GM23338 (cell line): ENCODE results near the gene TMEM179. TPM values are rescaled to one million over a fixed set of nuclear protein-coding genes. Genes with fewer than 3 reads are reported as not detected.

Source experiments
- ATAC-seq: fragments of 200-7000 bp; cut with Tn5 transposase; 3 replicates; pipeline ENCODE4 v1.9.1; 2020
- DNase-seq: peaks from one replicate; pipeline ENCODE4 v3.0.0-alpha.2; 2015; ENCODE audit warnings: low spot score
- H2AFZ ChIP-seq: fragments of 200-600 bp; sonication (generic); 2 replicates; pipeline ENCODE4 v1.8.0; 2016; ENCODE audit warnings: antibody characterized with exemption, mild to moderate bottlenecking, moderate library complexity
- H3F3A ChIP-seq: fragments of 200-600 bp; sonication (generic); replicated peaks from 2 replicates; pipeline ENCODE4 v1.8.0; 2017; ENCODE audit warnings: antibody characterized with exemption, mixed run types, low read depth
- H3K27ac ChIP-seq: fragments of 200-600 bp; sonication (generic); 2 replicates; pipeline ENCODE4 v1.6.1; 2016; ENCODE audit warnings: low read depth
- H3K27me3 ChIP-seq: fragments of 200-600 bp; sonication (generic); 2 replicates; pipeline ENCODE4 v1.8.0; 2016; ENCODE audit warnings: mild to moderate bottlenecking, mixed run types, moderate library complexity; ENCODE audit not compliant: insufficient read depth
- H3K36me3 ChIP-seq: fragments of 200-600 bp; sonication (generic); 2 replicates; pipeline ENCODE4 v1.8.0; 2016; ENCODE audit warnings: mild to moderate bottlenecking; ENCODE audit not compliant: insufficient read depth
- H3K4me1 ChIP-seq: fragments of 200-600 bp; sonication (generic); 2 replicates; pipeline ENCODE4 v1.8.0; 2016; ENCODE audit warnings: mild to moderate bottlenecking, moderate library complexity; ENCODE audit not compliant: insufficient read depth
- H3K4me2 ChIP-seq: fragments of 200-600 bp; sonication (generic); 2 replicates; pipeline ENCODE4 v1.7.1; 2017; ENCODE audit warnings: mixed run types
- H3K4me3 ChIP-seq: fragments of 200-600 bp; sonication (generic); 2 replicates; pipeline ENCODE4 v1.6.1; 2016; ENCODE audit warnings: mixed run types
- H3K79me2 ChIP-seq: fragments of 200-600 bp; sonication (generic); replicated peaks from 2 replicates; pipeline ENCODE4 v1.8.0; 2017; ENCODE audit warnings: mild to moderate bottlenecking; ENCODE audit not compliant: insufficient read depth
- H3K9me2 ChIP-seq: fragments of 200-600 bp; sonication (generic); 2 replicates; pipeline ENCODE4 v1.8.0; 2017; ENCODE audit not compliant: insufficient read depth
- H4K20me1 ChIP-seq: fragments of 200-600 bp; sonication (generic); replicated peaks from 2 replicates; pipeline ENCODE4 v1.8.0; 2017; ENCODE audit warnings: mild to moderate bottlenecking; ENCODE audit not compliant: insufficient read depth
- H3K27ac Mint-ChIP-seq: 2 replicates; pipeline ENCODE4 v1.8.0; 2020; ENCODE audit warnings: inconsistent platforms, mild to moderate bottlenecking, moderate library complexity, mixed read lengths
- H3K27me3 Mint-ChIP-seq: 3 replicates; pipeline ENCODE4 v1.8.0; 2022; ENCODE audit warnings: low read depth, mild to moderate bottlenecking, moderate library complexity, mixed read lengths, inconsistent platforms; ENCODE audit not compliant: insufficient read depth, poor library complexity
- H3K36me3 Mint-ChIP-seq: 3 replicates; pipeline ENCODE4 v1.8.0; 2021; ENCODE audit warnings: low read depth, mild to moderate bottlenecking, inconsistent platforms, moderate library complexity, mixed read lengths
- H3K4me1 Mint-ChIP-seq: 3 replicates; pipeline ENCODE4 v1.8.0; 2020; ENCODE audit warnings: mild to moderate bottlenecking, inconsistent platforms, mixed read lengths
- H3K4me3 Mint-ChIP-seq: 3 replicates; pipeline ENCODE4 v1.8.0; 2021; ENCODE audit warnings: moderate library complexity, mild to moderate bottlenecking, inconsistent platforms, mixed read lengths
- H3K9me3 Mint-ChIP-seq: 3 replicates; pipeline ENCODE4 v1.8.0; 2020; ENCODE audit warnings: moderate library complexity, mild to moderate bottlenecking, inconsistent platforms, mixed read lengths
- CREB1 ChIP-seq: fragments of 250-450 bp; sonication (Bioruptor Pico); IDR thresholded peaks from 2 replicates; pipeline ENCODE4 v1.5.0; 2020; ENCODE audit warnings: low read depth, mild to moderate bottlenecking, moderate library complexity
- EZH2 ChIP-seq: fragments of 200-600 bp; sonication (generic); IDR thresholded peaks from one replicate; pipeline ENCODE4 v1.8.0; 2017; ENCODE audit warnings: antibody characterized with exemption, mild to moderate bottlenecking, low read depth; ENCODE audit not compliant: unreplicated experiment
- EZH2phosphoT487 ChIP-seq: fragments of 200-600 bp; sonication (generic); IDR thresholded peaks from one replicate; pipeline ENCODE4 v1.8.1; 2018; ENCODE audit warnings: antibody characterized with exemption; ENCODE audit not compliant: unreplicated experiment
- ZNF331 ChIP-seq: fragments of 250-450 bp; sonication (Bioruptor Pico); IDR thresholded peaks from 2 replicates; pipeline ENCODE4 v1.5.0; 2020; ENCODE audit warnings: low read depth, mild to moderate bottlenecking, moderate library complexity
- polyA plus RNA-seq: library from polyadenylated mRNA; unstranded; fragments of >200 nt; fragmentation: Nextera tagmentation; extraction: Ambion mirVana; gene quantifications from 2 replicates; pipeline ENCODE4 v1.2.1, GENCODE V29; 2016
- total RNA-seq: library from RNA; depleted of rRNA; stranded (reverse); fragments of >200 nt; shearing (Covaris generic); gene quantifications from 2 replicates; pipeline ENCODE4 v1.2.3, GENCODE V29; 2014
- TF ChIP-seq, protein P1 (sequence below): fragments of 250-450 bp; sonication (Bioruptor Pico); IDR thresholded peaks from 2 replicates; pipeline ENCODE4 v1.5.0; 2020; ENCODE audit warnings: mild to moderate bottlenecking, moderate library complexity
- TF ChIP-seq, protein P2 (sequence below), 2 experiments: fragments of 200-600 bp in 1 of 2; sonication (generic) in 1 of 2; conservative IDR thresholded peaks; 2 replicates each; pipeline versions ENCODE4 v1.5.1 to v1.6.1; 2016 to 2017; ENCODE audit warnings: antibody characterized with exemption in 2 of 2, low read depth in 2 of 2, mild to moderate bottlenecking in 2 of 2, moderate library complexity in 1 of 2

TMEM179 gene
- total and polyA plus RNA-seq, 2 experiments from 2014 or later = 1.0 to 4.8 TPM

DNA sequence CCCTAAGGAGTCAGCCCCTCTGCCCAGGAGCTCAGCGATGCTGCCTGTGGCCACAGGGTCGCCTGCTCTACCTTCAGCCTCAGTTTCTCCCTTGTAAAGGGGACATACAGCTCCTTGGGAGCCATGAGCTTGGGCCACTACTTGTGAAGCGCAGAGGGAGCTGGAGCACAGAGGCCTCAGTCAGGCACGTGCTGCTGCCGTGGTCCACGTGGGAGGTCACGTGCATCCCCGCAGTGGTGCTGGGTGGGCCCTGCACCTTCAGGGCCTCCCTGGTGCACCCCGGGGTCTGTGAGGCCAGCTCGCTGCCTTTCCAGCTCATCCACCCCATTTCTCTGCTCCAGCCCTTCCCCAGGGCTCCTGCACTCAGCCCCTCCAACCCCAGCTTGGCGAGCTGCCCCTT, 36.0 kb downstream of the TMEM179 start (continued):
- TF ChIP-seq, protein P1, sequence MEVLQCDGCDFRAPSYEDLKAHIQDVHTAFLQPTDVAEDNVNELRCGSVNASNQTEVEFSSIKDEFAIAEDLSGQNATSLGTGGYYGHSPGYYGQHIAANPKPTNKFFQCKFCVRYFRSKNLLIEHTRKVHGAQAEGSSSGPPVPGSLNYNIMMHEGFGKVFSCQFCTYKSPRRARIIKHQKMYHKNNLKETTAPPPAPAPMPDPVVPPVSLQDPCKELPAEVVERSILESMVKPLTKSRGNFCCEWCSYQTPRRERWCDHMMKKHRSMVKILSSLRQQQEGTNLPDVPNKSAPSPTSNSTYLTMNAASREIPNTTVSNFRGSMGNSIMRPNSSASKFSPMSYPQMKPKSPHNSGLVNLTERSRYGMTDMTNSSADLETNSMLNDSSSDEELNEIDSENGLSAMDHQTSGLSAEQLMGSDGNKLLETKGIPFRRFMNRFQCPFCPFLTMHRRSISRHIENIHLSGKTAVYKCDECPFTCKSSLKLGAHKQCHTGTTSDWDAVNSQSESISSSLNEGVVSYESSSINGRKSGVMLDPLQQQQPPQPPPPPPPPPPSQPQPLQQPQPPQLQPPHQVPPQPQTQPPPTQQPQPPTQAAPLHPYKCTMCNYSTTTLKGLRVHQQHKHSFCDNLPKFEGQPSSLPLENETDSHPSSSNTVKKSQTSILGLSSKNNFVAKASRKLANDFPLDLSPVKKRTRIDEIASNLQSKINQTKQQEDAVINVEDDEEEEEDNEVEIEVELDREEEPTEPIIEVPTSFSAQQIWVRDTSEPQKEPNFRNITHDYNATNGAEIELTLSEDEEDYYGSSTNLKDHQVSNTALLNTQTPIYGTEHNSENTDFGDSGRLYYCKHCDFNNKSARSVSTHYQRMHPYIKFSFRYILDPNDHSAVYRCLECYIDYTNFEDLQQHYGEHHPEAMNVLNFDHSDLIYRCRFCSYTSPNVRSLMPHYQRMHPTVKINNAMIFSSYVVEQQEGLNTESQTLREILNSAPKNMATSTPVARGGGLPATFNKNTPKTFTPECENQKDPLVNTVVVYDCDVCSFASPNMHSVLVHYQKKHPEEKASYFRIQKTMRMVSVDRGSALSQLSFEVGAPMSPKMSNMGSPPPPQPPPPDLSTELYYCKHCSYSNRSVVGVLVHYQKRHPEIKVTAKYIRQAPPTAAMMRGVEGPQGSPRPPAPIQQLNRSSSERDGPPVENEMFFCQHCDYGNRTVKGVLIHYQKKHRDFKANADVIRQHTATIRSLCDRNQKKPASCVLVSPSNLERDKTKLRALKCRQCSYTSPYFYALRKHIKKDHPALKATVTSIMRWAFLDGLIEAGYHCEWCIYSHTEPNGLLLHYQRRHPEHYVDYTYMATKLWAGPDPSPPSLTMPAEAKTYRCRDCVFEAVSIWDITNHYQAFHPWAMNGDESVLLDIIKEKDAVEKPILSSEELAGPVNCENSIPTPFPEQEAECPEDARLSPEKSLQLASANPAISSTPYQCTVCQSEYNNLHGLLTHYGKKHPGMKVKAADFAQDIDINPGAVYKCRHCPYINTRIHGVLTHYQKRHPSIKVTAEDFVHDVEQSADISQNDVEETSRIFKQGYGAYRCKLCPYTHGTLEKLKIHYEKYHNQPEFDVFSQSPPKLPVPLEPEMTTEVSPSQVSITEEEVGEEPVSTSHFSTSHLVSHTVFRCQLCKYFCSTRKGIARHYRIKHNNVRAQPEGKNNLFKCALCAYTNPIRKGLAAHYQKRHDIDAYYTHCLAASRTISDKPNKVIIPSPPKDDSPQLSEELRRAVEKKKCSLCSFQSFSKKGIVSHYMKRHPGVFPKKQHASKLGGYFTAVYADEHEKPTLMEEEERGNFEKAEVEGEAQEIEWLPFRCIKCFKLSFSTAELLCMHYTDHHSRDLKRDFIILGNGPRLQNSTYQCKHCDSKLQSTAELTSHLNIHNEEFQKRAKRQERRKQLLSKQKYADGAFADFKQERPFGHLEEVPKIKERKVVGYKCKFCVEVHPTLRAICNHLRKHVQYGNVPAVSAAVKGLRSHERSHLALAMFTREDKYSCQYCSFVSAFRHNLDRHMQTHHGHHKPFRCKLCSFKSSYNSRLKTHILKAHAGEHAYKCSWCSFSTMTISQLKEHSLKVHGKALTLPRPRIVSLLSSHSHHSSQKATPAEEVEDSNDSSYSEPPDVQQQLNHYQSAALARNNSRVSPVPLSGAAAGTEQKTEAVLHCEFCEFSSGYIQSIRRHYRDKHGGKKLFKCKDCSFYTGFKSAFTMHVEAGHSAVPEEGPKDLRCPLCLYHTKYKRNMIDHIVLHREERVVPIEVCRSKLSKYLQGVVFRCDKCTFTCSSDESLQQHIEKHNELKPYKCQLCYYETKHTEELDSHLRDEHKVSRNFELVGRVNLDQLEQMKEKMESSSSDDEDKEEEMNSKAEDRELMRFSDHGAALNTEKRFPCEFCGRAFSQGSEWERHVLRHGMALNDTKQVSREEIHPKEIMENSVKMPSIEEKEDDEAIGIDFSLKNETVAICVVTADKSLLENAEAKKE (CRISPR knock-in tag) = no peak
- no peak for TF ChIP-seq CREB1 (CRISPR knock-in tag)
- TF ChIP-seq ZNF331 (CRISPR knock-in tag) = no peak

DNA sequence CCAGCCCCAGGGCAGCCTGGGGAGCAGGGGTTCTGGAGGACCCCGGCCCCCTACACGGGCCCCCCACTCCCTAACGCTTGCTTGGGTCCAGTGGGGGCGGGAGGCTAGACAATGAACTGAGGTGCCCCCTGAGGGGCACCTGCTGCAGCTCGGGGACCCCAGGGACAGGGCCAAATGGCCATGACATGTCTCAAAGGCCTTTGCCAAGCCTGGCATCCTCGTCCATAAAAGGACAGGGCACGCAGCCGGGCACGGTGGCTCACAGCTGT, 36.7 kb downstream of the TMEM179 start:
- Histone ChIP-seq H3K4me1 (no peaks in the 10 kb centered on the region), H2AFZ (no peak overlapping the region), H3K4me2 (no peak overlapping the region), H3K27ac (no peak overlapping the region), H3K4me3 (no peak overlapping the region), H3K9me2 (no peaks in the 10 kb centered on the region), H3K36me3 (no peaks in the 10 kb centered on the region), H3F3A (no peaks in the 10 kb centered on the region), H4K20me1 (no peaks in the 10 kb centered on the region), H3K27me3 (no peaks in the 10 kb centered on the region), H3K79me2 (no peaks in the 10 kb centered on the region)
- ATAC-seq (no peak), DNase-seq (no peak)
- Mint-ChIP-seq H3K9me3 (no peaks in the 10 kb centered on the region), H3K36me3 (no peaks in the 10 kb centered on the region), H3K27ac (no peak overlapping the region), H3K4me3 (no peak overlapping the region), H3K4me1 (peaks cover 6% of the 10 kb centered on the region; the same call in 2 of the 3 replicates), H3K27me3 (peaks cover 5% of the 10 kb centered on the region)
- no peak for TF ChIP-seq EZH2
- TF ChIP-seq CREB1 (CRISPR knock-in tag) = no peak
- no peak for TF ChIP-seq EZH2phosphoT487
- TF ChIP-seq, protein P1 (CRISPR knock-in tag) = no peak
- no peak for TF ChIP-seq ZNF331 (CRISPR knock-in tag)
- TF ChIP-seq, protein P2, sequence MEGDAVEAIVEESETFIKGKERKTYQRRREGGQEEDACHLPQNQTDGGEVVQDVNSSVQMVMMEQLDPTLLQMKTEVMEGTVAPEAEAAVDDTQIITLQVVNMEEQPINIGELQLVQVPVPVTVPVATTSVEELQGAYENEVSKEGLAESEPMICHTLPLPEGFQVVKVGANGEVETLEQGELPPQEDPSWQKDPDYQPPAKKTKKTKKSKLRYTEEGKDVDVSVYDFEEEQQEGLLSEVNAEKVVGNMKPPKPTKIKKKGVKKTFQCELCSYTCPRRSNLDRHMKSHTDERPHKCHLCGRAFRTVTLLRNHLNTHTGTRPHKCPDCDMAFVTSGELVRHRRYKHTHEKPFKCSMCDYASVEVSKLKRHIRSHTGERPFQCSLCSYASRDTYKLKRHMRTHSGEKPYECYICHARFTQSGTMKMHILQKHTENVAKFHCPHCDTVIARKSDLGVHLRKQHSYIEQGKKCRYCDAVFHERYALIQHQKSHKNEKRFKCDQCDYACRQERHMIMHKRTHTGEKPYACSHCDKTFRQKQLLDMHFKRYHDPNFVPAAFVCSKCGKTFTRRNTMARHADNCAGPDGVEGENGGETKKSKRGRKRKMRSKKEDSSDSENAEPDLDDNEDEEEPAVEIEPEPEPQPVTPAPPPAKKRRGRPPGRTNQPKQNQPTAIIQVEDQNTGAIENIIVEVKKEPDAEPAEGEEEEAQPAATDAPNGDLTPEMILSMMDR (conservative IDR thresholded peaks at IDR 0.05; ENCODE audit: low read depth in 2 of 2) = no peak
